ENCODE results near the gene ATP5F1D. TPM values are rescaled to one million over a fixed set of nuclear protein-coding genes. Genes with fewer than 3 reads are reported as not detected.

Gene ATP5F1D
- total and polyA plus RNA-seq, 2 of the 13 experiments (the other 11 are each of a cell fraction or from before 2014, with no cell fraction given): 39.4 to 78.7 TPM

DNA sequence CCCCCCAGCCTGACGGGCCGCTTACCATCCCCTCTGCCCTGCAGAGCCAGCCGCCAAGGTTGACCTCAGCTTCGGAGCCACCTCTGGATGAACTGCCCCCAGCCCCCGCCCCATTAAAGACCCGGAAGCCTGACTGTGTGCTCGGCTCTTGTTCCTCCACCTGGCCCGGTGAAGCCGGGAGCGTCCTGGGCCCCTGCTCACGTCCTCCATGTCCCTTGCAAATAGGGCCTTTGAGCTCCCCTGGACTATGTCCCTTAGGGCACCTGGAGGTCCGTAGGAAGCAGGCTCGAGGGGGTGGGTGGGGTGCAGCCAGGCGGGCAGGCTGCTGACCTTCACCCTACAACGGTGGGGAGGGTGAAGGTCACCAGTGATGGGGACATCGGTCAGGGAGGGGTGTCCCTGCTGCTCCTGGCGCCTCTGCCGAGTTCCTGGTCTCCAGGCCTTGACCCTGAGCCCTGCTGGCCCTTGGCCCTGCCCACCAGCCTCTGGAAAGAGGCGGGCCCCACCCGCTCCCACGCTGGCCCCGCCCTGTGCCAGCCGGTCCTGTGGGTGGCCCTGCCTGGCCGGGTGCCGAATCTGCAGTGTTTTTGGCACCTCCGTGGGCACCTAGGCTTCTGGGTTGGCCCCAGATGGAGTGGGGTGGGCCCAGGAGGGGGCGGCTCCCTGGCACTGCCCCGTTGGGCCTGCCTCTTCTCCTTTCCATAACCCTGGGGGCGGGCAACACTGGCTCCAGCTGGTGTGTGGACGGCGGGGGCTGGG lies 3.3 kb downstream of the ATP5F1D start (continued):
- TF ChIP-seq, protein P1, sequence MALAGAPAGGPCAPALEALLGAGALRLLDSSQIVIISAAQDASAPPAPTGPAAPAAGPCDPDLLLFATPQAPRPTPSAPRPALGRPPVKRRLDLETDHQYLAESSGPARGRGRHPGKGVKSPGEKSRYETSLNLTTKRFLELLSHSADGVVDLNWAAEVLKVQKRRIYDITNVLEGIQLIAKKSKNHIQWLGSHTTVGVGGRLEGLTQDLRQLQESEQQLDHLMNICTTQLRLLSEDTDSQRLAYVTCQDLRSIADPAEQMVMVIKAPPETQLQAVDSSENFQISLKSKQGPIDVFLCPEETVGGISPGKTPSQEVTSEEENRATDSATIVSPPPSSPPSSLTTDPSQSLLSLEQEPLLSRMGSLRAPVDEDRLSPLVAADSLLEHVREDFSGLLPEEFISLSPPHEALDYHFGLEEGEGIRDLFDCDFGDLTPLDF (CRISPR knock-in tag; IDR thresholded peaks at IDR 0.05): peak; percentile 56
- TF ChIP-seq TAF1 (CRISPR knock-in tag; IDR thresholded peaks at IDR 0.05) (no peak; the same call in 1 of the 2 replicates), SMC3 (IDR thresholded peaks at IDR 0.05; ENCODE audit: low read length) (no peak), GZF1 (CRISPR knock-in tag; IDR thresholded peaks at IDR 0.05) (0 out of 2 replicates have a peak, but pooled peaks have one; percentile 42), SP140L (CRISPR knock-in tag; IDR thresholded peaks at IDR 0.05; ENCODE audit: borderline replicate concordance) (no peak), MEIS2 (CRISPR knock-in tag; IDR thresholded peaks at IDR 0.05) (peak; percentile 54; the same call in 1 of the 2 replicates), KLF12 (CRISPR knock-in tag; IDR thresholded peaks at IDR 0.05; ENCODE audit: borderline replicate concordance) (peak; percentile 96)
- TF ChIP-seq, protein P2, sequence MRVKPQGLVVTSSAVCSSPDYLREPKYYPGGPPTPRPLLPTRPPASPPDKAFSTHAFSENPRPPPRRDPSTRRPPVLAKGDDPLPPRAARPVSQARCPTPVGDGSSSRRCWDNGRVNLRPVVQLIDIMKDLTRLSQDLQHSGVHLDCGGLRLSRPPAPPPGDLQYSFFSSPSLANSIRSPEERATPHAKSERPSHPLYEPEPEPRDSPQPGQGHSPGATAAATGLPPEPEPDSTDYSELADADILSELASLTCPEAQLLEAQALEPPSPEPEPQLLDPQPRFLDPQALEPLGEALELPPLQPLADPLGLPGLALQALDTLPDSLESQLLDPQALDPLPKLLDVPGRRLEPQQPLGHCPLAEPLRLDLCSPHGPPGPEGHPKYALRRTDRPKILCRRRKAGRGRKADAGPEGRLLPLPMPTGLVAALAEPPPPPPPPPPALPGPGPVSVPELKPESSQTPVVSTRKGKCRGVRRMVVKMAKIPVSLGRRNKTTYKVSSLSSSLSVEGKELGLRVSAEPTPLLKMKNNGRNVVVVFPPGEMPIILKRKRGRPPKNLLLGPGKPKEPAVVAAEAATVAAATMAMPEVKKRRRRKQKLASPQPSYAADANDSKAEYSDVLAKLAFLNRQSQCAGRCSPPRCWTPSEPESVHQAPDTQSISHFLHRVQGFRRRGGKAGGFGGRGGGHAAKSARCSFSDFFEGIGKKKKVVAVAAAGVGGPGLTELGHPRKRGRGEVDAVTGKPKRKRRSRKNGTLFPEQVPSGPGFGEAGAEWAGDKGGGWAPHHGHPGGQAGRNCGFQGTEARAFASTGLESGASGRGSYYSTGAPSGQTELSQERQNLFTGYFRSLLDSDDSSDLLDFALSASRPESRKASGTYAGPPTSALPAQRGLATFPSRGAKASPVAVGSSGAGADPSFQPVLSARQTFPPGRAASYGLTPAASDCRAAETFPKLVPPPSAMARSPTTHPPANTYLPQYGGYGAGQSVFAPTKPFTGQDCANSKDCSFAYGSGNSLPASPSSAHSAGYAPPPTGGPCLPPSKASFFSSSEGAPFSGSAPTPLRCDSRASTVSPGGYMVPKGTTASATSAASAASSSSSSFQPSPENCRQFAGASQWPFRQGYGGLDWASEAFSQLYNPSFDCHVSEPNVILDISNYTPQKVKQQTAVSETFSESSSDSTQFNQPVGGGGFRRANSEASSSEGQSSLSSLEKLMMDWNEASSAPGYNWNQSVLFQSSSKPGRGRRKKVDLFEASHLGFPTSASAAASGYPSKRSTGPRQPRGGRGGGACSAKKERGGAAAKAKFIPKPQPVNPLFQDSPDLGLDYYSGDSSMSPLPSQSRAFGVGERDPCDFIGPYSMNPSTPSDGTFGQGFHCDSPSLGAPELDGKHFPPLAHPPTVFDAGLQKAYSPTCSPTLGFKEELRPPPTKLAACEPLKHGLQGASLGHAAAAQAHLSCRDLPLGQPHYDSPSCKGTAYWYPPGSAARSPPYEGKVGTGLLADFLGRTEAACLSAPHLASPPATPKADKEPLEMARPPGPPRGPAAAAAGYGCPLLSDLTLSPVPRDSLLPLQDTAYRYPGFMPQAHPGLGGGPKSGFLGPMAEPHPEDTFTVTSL (CRISPR knock-in tag; IDR thresholded peaks at IDR 0.05; ENCODE audit: borderline replicate concordance): peak; percentile 49; the same call in 1 of the 2 replicates
- TF ChIP-seq, protein P3, sequence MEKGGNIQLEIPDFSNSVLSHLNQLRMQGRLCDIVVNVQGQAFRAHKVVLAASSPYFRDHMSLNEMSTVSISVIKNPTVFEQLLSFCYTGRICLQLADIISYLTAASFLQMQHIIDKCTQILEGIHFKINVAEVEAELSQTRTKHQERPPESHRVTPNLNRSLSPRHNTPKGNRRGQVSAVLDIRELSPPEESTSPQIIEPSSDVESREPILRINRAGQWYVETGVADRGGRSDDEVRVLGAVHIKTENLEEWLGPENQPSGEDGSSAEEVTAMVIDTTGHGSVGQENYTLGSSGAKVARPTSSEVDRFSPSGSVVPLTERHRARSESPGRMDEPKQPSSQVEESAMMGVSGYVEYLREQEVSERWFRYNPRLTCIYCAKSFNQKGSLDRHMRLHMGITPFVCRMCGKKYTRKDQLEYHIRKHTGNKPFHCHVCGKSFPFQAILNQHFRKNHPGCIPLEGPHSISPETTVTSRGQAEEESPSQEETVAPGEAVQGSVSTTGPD (CRISPR knock-in tag; IDR thresholded peaks at IDR 0.05): peak; percentile 25; the same call in 1 of the 2 replicates
- TF ChIP-seq, protein P4, sequence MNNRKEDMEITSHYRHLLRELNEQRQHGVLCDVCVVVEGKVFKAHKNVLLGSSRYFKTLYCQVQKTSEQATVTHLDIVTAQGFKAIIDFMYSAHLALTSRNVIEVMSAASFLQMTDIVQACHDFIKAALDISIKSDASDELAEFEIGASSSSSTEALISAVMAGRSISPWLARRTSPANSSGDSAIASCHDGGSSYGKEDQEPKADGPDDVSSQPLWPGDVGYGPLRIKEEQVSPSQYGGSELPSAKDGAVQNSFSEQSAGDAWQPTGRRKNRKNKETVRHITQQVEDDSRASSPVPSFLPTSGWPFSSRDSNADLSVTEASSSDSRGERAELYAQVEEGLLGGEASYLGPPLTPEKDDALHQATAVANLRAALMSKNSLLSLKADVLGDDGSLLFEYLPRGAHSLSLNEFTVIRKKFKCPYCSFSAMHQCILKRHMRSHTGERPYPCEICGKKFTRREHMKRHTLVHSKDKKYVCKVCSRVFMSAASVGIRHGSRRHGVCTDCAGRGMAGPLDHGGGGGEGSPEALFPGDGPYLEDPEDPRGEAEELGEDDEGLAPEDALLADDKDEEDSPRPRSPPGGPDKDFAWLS (CRISPR knock-in tag; IDR thresholded peaks at IDR 0.05; ENCODE audit: borderline replicate concordance): 0 out of 2 replicates have a peak, but pooled peaks have one; percentile 19
- TF ChIP-seq, protein P5, sequence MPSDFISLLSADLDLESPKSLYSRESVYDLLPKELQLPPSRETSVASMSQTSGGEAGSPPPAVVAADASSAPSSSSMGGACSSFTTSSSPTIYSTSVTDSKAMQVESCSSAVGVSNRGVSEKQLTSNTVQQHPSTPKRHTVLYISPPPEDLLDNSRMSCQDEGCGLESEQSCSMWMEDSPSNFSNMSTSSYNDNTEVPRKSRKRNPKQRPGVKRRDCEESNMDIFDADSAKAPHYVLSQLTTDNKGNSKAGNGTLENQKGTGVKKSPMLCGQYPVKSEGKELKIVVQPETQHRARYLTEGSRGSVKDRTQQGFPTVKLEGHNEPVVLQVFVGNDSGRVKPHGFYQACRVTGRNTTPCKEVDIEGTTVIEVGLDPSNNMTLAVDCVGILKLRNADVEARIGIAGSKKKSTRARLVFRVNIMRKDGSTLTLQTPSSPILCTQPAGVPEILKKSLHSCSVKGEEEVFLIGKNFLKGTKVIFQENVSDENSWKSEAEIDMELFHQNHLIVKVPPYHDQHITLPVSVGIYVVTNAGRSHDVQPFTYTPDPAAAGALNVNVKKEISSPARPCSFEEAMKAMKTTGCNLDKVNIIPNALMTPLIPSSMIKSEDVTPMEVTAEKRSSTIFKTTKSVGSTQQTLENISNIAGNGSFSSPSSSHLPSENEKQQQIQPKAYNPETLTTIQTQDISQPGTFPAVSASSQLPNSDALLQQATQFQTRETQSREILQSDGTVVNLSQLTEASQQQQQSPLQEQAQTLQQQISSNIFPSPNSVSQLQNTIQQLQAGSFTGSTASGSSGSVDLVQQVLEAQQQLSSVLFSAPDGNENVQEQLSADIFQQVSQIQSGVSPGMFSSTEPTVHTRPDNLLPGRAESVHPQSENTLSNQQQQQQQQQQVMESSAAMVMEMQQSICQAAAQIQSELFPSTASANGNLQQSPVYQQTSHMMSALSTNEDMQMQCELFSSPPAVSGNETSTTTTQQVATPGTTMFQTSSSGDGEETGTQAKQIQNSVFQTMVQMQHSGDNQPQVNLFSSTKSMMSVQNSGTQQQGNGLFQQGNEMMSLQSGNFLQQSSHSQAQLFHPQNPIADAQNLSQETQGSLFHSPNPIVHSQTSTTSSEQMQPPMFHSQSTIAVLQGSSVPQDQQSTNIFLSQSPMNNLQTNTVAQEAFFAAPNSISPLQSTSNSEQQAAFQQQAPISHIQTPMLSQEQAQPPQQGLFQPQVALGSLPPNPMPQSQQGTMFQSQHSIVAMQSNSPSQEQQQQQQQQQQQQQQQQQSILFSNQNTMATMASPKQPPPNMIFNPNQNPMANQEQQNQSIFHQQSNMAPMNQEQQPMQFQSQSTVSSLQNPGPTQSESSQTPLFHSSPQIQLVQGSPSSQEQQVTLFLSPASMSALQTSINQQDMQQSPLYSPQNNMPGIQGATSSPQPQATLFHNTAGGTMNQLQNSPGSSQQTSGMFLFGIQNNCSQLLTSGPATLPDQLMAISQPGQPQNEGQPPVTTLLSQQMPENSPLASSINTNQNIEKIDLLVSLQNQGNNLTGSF (CRISPR knock-in tag; IDR thresholded peaks at IDR 0.05): no peak

Data from HepG2 (cell line).